ENCODE measurements around the gene MBNL2. TPM values are rescaled to one million over a fixed set of nuclear protein-coding genes. Genes with fewer than 3 reads are reported as not detected.

MBNL2 gene
- total and polyA plus RNA-seq, 2 donors from 2014 or later: 18.8 to 70.5 TPM

DNA sequence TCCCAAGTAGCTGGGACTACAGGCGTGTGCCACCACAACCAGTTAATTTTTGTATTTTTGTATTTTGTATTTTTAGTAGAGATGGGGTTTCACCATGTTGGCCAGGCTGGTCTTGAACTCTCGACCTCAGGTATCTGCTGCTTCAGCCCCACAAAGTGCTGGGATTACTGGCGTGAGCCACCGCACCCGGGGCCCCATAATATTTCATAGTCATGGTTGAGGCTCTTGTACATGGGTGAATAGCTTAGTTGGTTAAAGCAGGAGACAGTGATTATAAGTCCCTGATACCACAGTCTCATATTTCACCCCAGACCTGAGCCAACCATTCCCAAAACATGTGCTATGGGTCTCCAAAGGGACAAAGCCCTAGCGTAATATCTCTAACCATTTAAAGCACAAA, 26.1 kb downstream of the MBNL2 start:
- no peaks in the 10 kb centered on the region for H3K27me3 ChIP-seq (ENCODE audit: control insufficient read depth, insufficient read depth, low read length)
- FAIRE-seq (no peak), DNase-seq (no peak)
- H3K4me3 ChIP-seq (ENCODE audit: low read length in 3 of 3): no peak overlapping the region
- no peak overlapping the region for H3K9ac ChIP-seq (ENCODE audit: low read length in 3 of 3)
- H3K9me3 ChIP-seq (ENCODE audit: control insufficient read depth in 2 of 3, insufficient read depth in 1 of 3, low read length in 3 of 3): no peaks in the 10 kb centered on the region
- TF ChIP-seq, protein P1, sequence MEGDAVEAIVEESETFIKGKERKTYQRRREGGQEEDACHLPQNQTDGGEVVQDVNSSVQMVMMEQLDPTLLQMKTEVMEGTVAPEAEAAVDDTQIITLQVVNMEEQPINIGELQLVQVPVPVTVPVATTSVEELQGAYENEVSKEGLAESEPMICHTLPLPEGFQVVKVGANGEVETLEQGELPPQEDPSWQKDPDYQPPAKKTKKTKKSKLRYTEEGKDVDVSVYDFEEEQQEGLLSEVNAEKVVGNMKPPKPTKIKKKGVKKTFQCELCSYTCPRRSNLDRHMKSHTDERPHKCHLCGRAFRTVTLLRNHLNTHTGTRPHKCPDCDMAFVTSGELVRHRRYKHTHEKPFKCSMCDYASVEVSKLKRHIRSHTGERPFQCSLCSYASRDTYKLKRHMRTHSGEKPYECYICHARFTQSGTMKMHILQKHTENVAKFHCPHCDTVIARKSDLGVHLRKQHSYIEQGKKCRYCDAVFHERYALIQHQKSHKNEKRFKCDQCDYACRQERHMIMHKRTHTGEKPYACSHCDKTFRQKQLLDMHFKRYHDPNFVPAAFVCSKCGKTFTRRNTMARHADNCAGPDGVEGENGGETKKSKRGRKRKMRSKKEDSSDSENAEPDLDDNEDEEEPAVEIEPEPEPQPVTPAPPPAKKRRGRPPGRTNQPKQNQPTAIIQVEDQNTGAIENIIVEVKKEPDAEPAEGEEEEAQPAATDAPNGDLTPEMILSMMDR (IDR thresholded peaks at IDR 0.05; ENCODE audit: borderline replicate concordance, extremely low read depth, insufficient read depth): no peak
- peaks cover 3 to 27% (median 8%) of the 10 kb centered on the region in 3 donors for H3K4me1 ChIP-seq (ENCODE audit: control insufficient read depth in 2 of 3, insufficient read depth in 2 of 3, low read depth in 1 of 3, low read length in 3 of 3)
- intact Hi-C loops (cut with DNase I): no loop called here
- H3K36me3 ChIP-seq (ENCODE audit: control insufficient read depth in 2 of 3, insufficient read depth in 3 of 3, low read length in 3 of 3): no peaks in the 10 kb centered on the region
- peak overlapping the region in 1 of 2 donors; percentile 40 for H3K27ac ChIP-seq (ENCODE audit: low read depth in 2 of 2, low read length in 2 of 2)

DNA sequence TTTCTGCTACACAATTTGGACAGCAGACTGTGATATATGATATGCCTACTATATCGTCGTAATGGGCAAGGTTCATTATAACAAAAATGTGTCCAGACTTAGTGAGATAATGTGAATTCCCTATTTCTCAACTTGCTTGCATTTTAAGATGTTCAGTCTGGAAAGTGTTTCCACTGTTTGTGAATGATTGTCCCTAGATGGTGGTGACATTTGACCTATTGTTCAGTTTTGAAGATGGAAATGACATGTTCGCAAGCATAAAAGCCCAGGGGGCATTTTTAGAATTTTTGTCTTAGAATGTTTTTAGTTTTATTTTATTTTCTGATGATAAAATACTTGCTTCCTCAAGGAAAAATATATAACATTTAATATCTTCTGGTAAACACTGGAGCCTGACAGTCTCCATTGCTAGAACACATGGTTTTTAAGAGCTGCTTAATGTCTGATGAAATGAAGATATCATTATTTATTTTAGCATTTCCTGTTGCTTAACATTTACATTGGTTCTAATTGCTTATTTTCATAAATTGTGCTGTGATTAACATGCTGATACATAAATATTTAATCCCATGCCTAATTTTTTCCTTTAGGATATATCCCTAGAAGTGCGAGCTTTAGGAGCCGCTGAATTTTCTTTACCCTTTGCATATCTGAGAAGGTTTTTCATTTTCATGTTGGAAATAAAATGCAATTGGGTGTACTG, 27.1 kb downstream of the MBNL2 start:
- peak overlapping the region; percentile 1 to 5 for H3K27ac ChIP-seq (ENCODE audit: low read depth in 2 of 2, low read length in 2 of 2)
- intact Hi-C loops (cut with DNase I): no loop called here
- DNase-seq (no peak), FAIRE-seq (peak; percentile 61)
- H3K9me3 ChIP-seq (ENCODE audit: control insufficient read depth in 2 of 3, insufficient read depth in 1 of 3, low read length in 3 of 3): no peaks in the 10 kb centered on the region
- H3K27me3 ChIP-seq (ENCODE audit: control insufficient read depth, insufficient read depth, low read length): no peaks in the 10 kb centered on the region
- H3K4me1 ChIP-seq (ENCODE audit: control insufficient read depth in 2 of 3, insufficient read depth in 2 of 3, low read depth in 1 of 3, low read length in 3 of 3): peaks cover 3 to 22% (median 5%) of the 10 kb centered on the region in 3 donors
- H3K36me3 ChIP-seq (ENCODE audit: control insufficient read depth in 2 of 3, insufficient read depth in 3 of 3, low read length in 3 of 3): no peaks in the 10 kb centered on the region
- no peak overlapping the region for H3K9ac ChIP-seq (ENCODE audit: low read length in 3 of 3)
- TF ChIP-seq, protein P1 (IDR thresholded peaks at IDR 0.05; ENCODE audit: borderline replicate concordance, extremely low read depth, insufficient read depth): no peak
- H3K4me3 ChIP-seq (ENCODE audit: low read length in 3 of 3): no peak overlapping the region

DNA sequence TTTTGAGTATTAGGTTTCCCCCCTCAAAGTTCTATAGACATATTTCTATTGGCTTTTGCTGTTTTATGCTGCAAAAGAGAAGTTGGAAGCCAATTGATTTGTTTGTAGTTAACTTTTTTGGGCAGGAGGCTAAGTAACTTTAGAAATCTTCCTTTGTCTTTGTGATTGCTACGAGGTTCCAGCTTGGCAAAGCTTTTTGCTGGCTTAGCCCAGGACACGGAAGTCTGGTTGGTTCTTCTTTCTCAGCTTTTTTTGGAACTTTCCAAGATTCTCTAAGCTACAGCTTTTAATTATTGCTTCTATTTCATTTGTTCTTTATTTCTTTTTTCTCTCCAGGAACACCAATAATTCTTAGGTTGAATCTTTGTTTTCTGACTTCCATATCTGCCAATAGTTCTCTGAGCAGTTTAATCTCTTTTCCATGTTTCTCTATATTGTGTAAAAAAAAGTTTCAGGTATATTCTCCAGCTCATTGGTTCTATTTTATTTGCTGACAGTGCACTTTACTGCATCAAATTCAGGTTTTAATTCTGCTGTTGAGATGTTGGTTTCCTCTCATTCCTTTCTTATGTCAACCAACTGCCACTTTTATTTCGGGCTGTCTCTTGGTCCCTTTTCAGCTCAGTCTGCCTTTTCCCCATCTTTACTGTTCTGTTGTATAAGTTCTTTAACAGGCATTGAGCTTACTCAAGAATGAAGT, 27.8 kb downstream of the MBNL2 start:
- Histone ChIP-seq H3K4me3 (ENCODE audit: low read length in 3 of 3) (no peak overlapping the region), H3K9ac (ENCODE audit: low read length in 3 of 3) (no peak overlapping the region), H3K27me3 (ENCODE audit: control insufficient read depth, insufficient read depth, low read length) (no peaks in the 10 kb centered on the region), H3K27ac (ENCODE audit: low read depth in 2 of 2, low read length in 2 of 2) (peak overlapping the region; percentile 1 to 8), H3K36me3 (ENCODE audit: control insufficient read depth in 2 of 3, insufficient read depth in 3 of 3, low read length in 3 of 3) (no peaks in the 10 kb centered on the region), H3K9me3 (ENCODE audit: control insufficient read depth in 2 of 3, insufficient read depth in 1 of 3, low read length in 3 of 3) (no peaks in the 10 kb centered on the region), H3K4me1 (ENCODE audit: control insufficient read depth in 2 of 3, insufficient read depth in 2 of 3, low read depth in 1 of 3, low read length in 3 of 3) (peaks cover 0 to 18% (median 7%) of the 10 kb centered on the region in 3 donors)
- TF ChIP-seq, protein P1 (IDR thresholded peaks at IDR 0.05; ENCODE audit: borderline replicate concordance, extremely low read depth, insufficient read depth): no peak
- intact Hi-C loops (cut with DNase I): no loop called here
- FAIRE-seq (no peak), DNase-seq (no peak)

Measured in kidney (tissue), 14 donors.